ENCODE measurements around the gene NKRF. TPM values are rescaled to one million over a fixed set of nuclear protein-coding genes. Genes with fewer than 3 reads are reported as not detected.

Gene NKRF
- total RNA-seq, 1 donor from 2014 or later = 7.7 TPM

DNA sequence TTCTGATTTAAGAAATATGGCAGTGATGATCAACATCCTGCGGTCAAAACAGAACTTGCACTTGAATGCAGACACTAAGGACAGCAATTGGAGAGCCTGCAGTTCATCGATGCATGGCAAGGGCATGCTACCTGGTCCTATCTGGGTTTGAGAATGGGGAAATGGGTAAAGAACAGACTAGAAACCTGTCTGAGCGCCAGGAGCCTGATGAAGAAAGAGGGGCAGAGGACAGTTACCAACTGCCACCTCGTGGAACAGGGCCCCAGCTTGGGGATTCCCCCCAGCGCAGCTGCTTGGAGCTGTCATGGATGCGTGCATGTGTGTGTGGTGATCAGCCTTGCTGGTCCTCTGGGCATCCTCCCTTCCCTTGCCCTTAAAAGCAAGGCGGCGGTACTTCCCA, 30.2 kb upstream of the NKRF start:
- Histone ChIP-seq H3K4me3 (ENCODE audit: low read depth, low read length) (no peak overlapping the region), H3K36me3 (ENCODE audit: control insufficient read depth, insufficient read depth, low read length) (no peaks in the 10 kb centered on the region), H3K27me3 (ENCODE audit: control insufficient read depth, insufficient read depth, low read length) (no peaks in the 10 kb centered on the region)
- TF ChIP-seq, protein P1, sequence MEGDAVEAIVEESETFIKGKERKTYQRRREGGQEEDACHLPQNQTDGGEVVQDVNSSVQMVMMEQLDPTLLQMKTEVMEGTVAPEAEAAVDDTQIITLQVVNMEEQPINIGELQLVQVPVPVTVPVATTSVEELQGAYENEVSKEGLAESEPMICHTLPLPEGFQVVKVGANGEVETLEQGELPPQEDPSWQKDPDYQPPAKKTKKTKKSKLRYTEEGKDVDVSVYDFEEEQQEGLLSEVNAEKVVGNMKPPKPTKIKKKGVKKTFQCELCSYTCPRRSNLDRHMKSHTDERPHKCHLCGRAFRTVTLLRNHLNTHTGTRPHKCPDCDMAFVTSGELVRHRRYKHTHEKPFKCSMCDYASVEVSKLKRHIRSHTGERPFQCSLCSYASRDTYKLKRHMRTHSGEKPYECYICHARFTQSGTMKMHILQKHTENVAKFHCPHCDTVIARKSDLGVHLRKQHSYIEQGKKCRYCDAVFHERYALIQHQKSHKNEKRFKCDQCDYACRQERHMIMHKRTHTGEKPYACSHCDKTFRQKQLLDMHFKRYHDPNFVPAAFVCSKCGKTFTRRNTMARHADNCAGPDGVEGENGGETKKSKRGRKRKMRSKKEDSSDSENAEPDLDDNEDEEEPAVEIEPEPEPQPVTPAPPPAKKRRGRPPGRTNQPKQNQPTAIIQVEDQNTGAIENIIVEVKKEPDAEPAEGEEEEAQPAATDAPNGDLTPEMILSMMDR (IDR thresholded peaks at IDR 0.05; ENCODE audit: insufficient read depth, low read length, poor library complexity, severe bottlenecking) = no peak
- no peak for DNase-seq (ENCODE audit: low read depth)

DNA sequence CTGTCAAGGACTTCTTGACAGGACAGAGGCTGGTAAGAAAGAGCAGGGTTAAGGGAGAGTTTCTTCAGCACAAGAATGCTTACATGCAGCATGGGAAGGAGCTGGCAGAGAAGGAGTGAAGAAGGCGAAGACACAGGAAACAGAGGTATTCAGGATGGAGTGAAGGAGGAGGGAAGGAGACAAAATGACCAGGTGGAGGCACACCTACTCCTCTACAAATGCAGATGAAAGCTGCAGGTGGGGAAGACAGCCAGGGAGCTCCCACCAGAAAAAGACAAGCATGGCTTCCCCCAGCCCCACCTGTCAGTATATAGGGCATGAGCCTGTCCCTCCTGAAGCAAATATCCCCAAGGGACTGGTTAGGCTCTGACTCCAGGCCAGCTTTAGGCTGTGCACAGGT, 29.6 kb upstream of the NKRF start:
- H3K4me3 ChIP-seq (ENCODE audit: low read depth, low read length) = no peak overlapping the region
- H3K36me3 ChIP-seq (ENCODE audit: control insufficient read depth, insufficient read depth, low read length) = no peaks in the 10 kb centered on the region
- no peaks in the 10 kb centered on the region for H3K27me3 ChIP-seq (ENCODE audit: control insufficient read depth, insufficient read depth, low read length)
- TF ChIP-seq, protein P1 (IDR thresholded peaks at IDR 0.05; ENCODE audit: insufficient read depth, low read length, poor library complexity, severe bottlenecking) = no peak
- DNase-seq (ENCODE audit: low read depth) = no peak

DNA sequence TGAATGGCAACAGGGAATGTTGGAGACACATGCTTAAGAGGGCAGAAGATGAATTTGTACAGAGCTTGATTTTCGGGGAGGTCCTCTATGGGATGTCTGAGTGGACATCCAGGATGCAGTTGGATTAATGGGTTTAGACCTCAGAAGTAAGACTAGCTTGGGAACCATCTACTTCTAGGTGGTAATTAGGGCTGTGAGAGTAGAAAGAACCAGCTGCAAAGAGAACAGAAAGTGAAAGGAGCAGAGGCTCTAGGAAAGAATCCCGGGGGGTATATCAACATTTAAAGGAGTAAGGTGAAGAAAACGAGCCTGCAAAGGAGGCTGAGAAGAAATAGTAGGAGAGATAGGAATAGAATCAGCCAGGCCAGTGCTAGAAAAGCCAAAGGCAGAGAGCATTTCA, 29.0 kb upstream of the NKRF start:
- DNase-seq (ENCODE audit: low read depth) = no peak

DNA sequence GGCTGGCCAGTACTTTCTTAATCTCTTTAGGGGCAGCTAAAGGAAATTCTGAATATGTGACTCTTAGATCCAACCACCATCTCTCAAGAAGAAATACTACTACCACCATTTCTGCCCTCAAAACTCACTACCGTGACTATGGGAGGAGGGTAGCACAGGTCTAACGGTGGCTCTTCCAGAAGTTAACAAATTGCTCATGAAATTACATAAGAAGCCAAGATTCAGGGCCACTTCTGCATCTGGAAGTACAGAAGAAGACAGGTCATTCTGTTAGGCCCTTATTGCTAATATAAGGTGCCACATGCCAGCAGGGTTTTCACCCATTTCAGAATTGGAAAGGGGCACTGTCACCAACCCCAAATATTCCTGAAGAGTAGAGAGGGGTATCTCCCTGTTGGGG, 19.6 kb upstream of the NKRF start:
- H3K27me3 ChIP-seq (ENCODE audit: control insufficient read depth, insufficient read depth, low read length) = no peaks in the 10 kb centered on the region
- DNase-seq (ENCODE audit: low read depth) = no peak
- no peaks in the 10 kb centered on the region for H3K36me3 ChIP-seq (ENCODE audit: control insufficient read depth, insufficient read depth, low read length)
- TF ChIP-seq, protein P1 (IDR thresholded peaks at IDR 0.05; ENCODE audit: insufficient read depth, low read length, poor library complexity, severe bottlenecking) = no peak
- H3K4me3 ChIP-seq (ENCODE audit: low read depth, low read length) = no peak overlapping the region

More for the DNA sequence above, 29.0 kb upstream of the NKRF start:
- Histone ChIP-seq H3K4me3 (ENCODE audit: low read depth, low read length) (no peak overlapping the region), H3K36me3 (ENCODE audit: control insufficient read depth, insufficient read depth, low read length) (no peaks in the 10 kb centered on the region), H3K27me3 (ENCODE audit: control insufficient read depth, insufficient read depth, low read length) (no peaks in the 10 kb centered on the region)
- TF ChIP-seq, protein P1 (IDR thresholded peaks at IDR 0.05; ENCODE audit: insufficient read depth, low read length, poor library complexity, severe bottlenecking) = no peak

DNA sequence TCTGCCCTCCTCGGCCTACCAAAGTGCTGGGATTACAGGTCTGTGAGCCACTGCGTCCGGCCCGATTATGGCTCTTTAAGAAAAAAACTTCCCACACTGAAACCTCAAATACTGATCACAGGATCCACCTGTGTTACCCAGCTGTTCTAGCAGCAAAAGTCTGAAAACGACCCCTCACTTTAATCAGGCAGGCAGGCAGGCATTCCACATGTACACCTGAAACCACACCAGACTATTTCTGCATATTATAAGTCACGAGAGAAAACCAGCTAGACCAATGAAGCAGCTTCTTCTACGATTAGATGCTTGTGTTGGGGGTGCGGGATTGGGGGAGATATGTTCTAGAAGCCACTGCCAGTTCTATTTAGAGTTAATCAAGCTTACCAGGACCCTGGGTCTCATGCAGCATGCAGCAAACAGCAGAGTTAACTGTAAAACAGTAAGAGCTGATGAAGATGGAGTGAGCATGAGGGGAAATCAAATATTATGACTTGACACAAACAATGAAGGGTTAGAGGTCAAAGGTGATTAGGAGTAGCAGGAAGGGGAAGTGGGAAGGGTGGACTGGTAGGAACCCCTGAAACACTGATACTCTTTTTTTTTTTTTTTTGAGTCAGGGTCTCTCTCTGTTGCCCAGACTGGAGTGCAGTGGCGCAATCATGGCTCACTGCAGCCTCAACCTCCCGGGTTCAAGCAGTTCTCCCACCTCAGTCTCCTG, 18.9 kb upstream of the NKRF start:
- TF ChIP-seq, protein P1 (IDR thresholded peaks at IDR 0.05; ENCODE audit: insufficient read depth, low read length, poor library complexity, severe bottlenecking) = no peak
- H3K36me3 ChIP-seq (ENCODE audit: control insufficient read depth, insufficient read depth, low read length) = no peaks in the 10 kb centered on the region
- H3K4me3 ChIP-seq (ENCODE audit: low read depth, low read length) = no peak overlapping the region
- DNase-seq (ENCODE audit: low read depth) = no peak
- H3K27me3 ChIP-seq (ENCODE audit: control insufficient read depth, insufficient read depth, low read length) = no peaks in the 10 kb centered on the region

DNA sequence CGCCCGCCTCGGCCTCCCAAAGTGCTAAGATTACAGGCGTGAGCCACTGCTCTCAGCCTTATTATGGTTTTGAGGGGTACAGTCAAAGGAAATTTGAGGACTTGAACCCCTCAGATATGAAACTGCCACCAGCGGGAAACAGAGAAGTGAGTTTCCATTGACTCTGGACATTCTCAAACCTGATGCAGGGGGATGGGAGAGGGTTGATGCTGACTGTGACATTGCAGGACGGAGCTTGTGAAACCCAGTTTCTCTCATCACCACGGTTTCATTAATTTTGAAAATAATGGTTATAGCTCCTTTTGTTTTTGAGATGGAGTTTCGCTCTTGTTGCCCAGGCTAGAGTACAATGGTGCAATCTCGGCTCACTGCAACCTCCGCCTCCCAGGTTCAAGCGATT, 18.2 kb upstream of the NKRF start:
- no peaks in the 10 kb centered on the region for H3K27me3 ChIP-seq (ENCODE audit: control insufficient read depth, insufficient read depth, low read length)
- no peak overlapping the region for H3K4me3 ChIP-seq (ENCODE audit: low read depth, low read length)
- no peaks in the 10 kb centered on the region for H3K36me3 ChIP-seq (ENCODE audit: control insufficient read depth, insufficient read depth, low read length)
- DNase-seq (ENCODE audit: low read depth) = no peak
- TF ChIP-seq, protein P1 (IDR thresholded peaks at IDR 0.05; ENCODE audit: insufficient read depth, low read length, poor library complexity, severe bottlenecking) = no peak
